ENCODE data around the gene DUSP18. TPM values are rescaled to one million over a fixed set of nuclear protein-coding genes. Genes with fewer than 3 reads are reported as not detected.

Gene DUSP18
- total and polyA plus RNA-seq, 9 of the 15 experiments (the other 6 are each of a cell fraction or from before 2014, with no cell fraction given) = 1.00 to 3.7 (median 1.5) TPM

DNA sequence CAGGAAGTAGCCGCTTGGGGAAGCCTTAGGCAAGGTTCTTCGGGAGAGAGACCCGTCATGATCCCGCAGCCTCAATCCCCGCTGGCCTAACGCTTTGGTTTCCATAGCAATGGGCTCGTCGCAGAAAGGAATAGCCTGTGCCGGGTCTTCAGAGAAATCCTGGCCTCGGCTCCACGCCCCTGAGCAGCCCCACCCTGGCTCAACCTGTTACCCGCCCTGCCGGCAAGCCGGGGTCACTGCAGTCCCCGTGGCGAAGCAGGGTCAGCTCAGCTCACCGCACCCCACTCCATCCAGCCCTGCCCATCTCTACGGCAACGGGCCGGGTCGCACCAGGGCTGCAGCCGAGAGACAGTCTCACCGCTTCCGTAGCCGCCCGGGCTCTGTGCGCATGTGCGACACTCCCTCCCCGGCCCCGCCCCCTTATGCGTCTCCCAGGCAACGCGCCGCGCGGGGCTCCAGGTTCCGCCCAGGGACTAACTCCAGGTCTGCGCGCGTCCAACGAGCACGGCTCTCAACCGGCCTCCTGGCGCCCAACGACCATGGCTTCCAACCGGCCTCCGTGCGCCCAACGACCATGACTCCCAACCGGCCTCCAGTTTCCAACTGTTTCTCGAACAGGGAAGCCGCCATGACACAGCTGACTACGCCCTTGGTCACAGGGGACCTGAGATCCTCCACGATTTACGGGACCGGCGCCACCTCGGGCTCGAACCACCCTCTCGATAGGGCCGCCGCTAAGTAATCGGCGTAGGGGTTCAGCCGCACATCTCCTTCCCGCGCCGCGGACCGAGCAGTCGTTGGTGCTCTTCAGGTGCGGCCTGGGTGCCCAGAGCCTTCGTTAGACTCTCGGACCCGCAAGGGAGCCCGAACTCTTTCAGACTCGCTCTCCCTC, at the start of gene DUSP18 (continued):
- TF ChIP-seq, protein P1, sequence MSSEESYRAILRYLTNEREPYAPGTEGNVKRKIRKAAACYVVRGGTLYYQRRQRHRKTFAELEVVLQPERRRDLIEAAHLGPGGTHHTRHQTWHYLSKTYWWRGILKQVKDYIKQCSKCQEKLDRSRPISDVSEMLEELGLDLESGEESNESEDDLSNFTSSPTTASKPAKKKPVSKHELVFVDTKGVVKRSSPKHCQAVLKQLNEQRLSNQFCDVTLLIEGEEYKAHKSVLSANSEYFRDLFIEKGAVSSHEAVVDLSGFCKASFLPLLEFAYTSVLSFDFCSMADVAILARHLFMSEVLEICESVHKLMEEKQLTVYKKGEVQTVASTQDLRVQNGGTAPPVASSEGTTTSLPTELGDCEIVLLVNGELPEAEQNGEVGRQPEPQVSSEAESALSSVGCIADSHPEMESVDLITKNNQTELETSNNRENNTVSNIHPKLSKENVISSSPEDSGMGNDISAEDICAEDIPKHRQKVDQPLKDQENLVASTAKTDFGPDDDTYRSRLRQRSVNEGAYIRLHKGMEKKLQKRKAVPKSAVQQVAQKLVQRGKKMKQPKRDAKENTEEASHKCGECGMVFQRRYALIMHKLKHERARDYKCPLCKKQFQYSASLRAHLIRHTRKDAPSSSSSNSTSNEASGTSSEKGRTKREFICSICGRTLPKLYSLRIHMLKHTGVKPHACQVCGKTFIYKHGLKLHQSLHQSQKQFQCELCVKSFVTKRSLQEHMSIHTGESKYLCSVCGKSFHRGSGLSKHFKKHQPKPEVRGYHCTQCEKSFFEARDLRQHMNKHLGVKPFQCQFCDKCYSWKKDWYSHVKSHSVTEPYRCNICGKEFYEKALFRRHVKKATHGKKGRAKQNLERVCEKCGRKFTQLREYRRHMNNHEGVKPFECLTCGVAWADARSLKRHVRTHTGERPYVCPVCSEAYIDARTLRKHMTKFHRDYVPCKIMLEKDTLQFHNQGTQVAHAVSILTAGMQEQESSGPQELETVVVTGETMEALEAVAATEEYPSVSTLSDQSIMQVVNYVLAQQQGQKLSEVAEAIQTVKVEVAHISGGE (CRISPR knock-in tag; IDR thresholded peaks at IDR 0.05) = no peak
- TF ChIP-seq TOE1 (IDR thresholded peaks at IDR 0.05; ENCODE audit: borderline replicate concordance) (no peak), TOE1 (CRISPR knock-in tag; IDR thresholded peaks at IDR 0.05; ENCODE audit: borderline replicate concordance, low read depth) (no peak), RBBP5 (IDR thresholded peaks at IDR 0.05; ENCODE audit: borderline replicate concordance, insufficient read depth, low read length, poor library complexity, severe bottlenecking) (peak; percentile 53), ZNF217 (CRISPR knock-in tag; IDR thresholded peaks at IDR 0.05) (no peak), KLF10 (CRISPR knock-in tag; IDR thresholded peaks at IDR 0.05) (no peak), EZH2 (IDR thresholded peaks at IDR 0.05; ENCODE audit: borderline replicate concordance, low read depth, low read length) (no peak), ZNF197 (CRISPR knock-in tag; IDR thresholded peaks at IDR 0.05; ENCODE audit: low read depth) (no peak), PPARD (CRISPR knock-in tag; IDR thresholded peaks at IDR 0.05) (no peak)
- TF ChIP-seq, protein P2, sequence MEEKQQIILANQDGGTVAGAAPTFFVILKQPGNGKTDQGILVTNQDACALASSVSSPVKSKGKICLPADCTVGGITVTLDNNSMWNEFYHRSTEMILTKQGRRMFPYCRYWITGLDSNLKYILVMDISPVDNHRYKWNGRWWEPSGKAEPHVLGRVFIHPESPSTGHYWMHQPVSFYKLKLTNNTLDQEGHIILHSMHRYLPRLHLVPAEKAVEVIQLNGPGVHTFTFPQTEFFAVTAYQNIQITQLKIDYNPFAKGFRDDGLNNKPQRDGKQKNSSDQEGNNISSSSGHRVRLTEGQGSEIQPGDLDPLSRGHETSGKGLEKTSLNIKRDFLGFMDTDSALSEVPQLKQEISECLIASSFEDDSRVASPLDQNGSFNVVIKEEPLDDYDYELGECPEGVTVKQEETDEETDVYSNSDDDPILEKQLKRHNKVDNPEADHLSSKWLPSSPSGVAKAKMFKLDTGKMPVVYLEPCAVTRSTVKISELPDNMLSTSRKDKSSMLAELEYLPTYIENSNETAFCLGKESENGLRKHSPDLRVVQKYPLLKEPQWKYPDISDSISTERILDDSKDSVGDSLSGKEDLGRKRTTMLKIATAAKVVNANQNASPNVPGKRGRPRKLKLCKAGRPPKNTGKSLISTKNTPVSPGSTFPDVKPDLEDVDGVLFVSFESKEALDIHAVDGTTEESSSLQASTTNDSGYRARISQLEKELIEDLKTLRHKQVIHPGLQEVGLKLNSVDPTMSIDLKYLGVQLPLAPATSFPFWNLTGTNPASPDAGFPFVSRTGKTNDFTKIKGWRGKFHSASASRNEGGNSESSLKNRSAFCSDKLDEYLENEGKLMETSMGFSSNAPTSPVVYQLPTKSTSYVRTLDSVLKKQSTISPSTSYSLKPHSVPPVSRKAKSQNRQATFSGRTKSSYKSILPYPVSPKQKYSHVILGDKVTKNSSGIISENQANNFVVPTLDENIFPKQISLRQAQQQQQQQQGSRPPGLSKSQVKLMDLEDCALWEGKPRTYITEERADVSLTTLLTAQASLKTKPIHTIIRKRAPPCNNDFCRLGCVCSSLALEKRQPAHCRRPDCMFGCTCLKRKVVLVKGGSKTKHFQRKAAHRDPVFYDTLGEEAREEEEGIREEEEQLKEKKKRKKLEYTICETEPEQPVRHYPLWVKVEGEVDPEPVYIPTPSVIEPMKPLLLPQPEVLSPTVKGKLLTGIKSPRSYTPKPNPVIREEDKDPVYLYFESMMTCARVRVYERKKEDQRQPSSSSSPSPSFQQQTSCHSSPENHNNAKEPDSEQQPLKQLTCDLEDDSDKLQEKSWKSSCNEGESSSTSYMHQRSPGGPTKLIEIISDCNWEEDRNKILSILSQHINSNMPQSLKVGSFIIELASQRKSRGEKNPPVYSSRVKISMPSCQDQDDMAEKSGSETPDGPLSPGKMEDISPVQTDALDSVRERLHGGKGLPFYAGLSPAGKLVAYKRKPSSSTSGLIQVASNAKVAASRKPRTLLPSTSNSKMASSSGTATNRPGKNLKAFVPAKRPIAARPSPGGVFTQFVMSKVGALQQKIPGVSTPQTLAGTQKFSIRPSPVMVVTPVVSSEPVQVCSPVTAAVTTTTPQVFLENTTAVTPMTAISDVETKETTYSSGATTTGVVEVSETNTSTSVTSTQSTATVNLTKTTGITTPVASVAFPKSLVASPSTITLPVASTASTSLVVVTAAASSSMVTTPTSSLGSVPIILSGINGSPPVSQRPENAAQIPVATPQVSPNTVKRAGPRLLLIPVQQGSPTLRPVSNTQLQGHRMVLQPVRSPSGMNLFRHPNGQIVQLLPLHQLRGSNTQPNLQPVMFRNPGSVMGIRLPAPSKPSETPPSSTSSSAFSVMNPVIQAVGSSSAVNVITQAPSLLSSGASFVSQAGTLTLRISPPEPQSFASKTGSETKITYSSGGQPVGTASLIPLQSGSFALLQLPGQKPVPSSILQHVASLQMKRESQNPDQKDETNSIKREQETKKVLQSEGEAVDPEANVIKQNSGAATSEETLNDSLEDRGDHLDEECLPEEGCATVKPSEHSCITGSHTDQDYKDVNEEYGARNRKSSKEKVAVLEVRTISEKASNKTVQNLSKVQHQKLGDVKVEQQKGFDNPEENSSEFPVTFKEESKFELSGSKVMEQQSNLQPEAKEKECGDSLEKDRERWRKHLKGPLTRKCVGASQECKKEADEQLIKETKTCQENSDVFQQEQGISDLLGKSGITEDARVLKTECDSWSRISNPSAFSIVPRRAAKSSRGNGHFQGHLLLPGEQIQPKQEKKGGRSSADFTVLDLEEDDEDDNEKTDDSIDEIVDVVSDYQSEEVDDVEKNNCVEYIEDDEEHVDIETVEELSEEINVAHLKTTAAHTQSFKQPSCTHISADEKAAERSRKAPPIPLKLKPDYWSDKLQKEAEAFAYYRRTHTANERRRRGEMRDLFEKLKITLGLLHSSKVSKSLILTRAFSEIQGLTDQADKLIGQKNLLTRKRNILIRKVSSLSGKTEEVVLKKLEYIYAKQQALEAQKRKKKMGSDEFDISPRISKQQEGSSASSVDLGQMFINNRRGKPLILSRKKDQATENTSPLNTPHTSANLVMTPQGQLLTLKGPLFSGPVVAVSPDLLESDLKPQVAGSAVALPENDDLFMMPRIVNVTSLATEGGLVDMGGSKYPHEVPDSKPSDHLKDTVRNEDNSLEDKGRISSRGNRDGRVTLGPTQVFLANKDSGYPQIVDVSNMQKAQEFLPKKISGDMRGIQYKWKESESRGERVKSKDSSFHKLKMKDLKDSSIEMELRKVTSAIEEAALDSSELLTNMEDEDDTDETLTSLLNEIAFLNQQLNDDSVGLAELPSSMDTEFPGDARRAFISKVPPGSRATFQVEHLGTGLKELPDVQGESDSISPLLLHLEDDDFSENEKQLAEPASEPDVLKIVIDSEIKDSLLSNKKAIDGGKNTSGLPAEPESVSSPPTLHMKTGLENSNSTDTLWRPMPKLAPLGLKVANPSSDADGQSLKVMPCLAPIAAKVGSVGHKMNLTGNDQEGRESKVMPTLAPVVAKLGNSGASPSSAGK (IDR thresholded peaks at IDR 0.05) = no peak

Measured in K562 (cell line).